Panc1 (cell line): Measurements from ENCODE around the gene KLHL11. TPM values are rescaled to one million over a fixed set of nuclear protein-coding genes. Genes with fewer than 3 reads are reported as not detected.

Source experiments
- ATAC-seq: fragments of 200-7000 bp; cut with Tn5 transposase; 2 replicates; pipeline ENCODE4 v1.9.1; 2020; ENCODE audit warnings: mild to moderate bottlenecking, moderate library complexity
- BruUV-seq: library from RNA; stranded (reverse); fragments of 400-500 nt; replicated peaks from 2 replicates; lab custom pipeline; 2021; lab: Mats Ljungman, UMichigan
- CTCF ChIA-PET: fragments of 300-600 bp; sonication (Branson Sonifier 250); formaldehyde crosslinking; loops from one replicate; lab custom pipeline; 2022; ENCODE audit warnings: antibody characterized with exemption; lab: Charles Lee
- POLR2A ChIA-PET: fragments of 300-600 bp; sonication (Branson Sonifier 250); formaldehyde crosslinking; loops from one replicate; lab custom pipeline; 2022; ENCODE audit warnings: antibody characterized with exemption; lab: Charles Lee
- DNase-seq: peaks from one replicate; pipeline ENCODE4 v3.0.0-alpha.2; 2010; ENCODE audit warnings: low read depth, low spot score
- H3K27ac ChIP-seq: 2 replicates; pipeline ENCODE4 v1.5.1; 2011; ENCODE audit warnings: mild to moderate bottlenecking, low read length, inconsistent platforms
- H3K27me3 ChIP-seq: fragments of 200-500 bp; sonication (Bioruptor generic); 2 replicates; pipeline ENCODE4 v1.6.0; 2014; ENCODE audit warnings: low read length, inconsistent platforms; ENCODE audit not compliant: control insufficient read depth, insufficient read depth
- H3K36me3 ChIP-seq: fragments of 200-500 bp; sonication (Bioruptor generic); 2 replicates; pipeline ENCODE4 v1.5.1; 2014; ENCODE audit warnings: inconsistent platforms, mild to moderate bottlenecking, low read length, moderate library complexity; ENCODE audit not compliant: control insufficient read depth, insufficient read depth
- H3K4me1 ChIP-seq: 2 replicates; pipeline ENCODE4 v1.5.1; 2011; ENCODE audit warnings: inconsistent platforms, mild to moderate bottlenecking, low read length, moderate library complexity; ENCODE audit not compliant: control insufficient read depth, insufficient read depth
- H3K4me3 ChIP-seq, 2 experiments: 2 replicates each; pipeline ENCODE4 v1.5.1; 2011 to 2012; ENCODE audit warnings: low read depth in 2 of 2, low read length in 2 of 2, mild to moderate bottlenecking in 2 of 2, inconsistent platforms in 1 of 2, moderate library complexity in 1 of 2
- H3K9me3 ChIP-seq: fragments of 200-500 bp; sonication (Bioruptor generic); 2 replicates; pipeline ENCODE4 v1.5.1; 2014; ENCODE audit warnings: low read depth, mild to moderate bottlenecking, inconsistent platforms, low read length, moderate library complexity; ENCODE audit not compliant: control insufficient read depth, insufficient read depth
- POLR2AphosphoS5 ChIP-seq: IDR thresholded peaks from 2 replicates; pipeline ENCODE4 v1.6.1; 2012; ENCODE audit warnings: mild to moderate bottlenecking, low read depth, low read length, moderate library complexity
- SIN3A ChIP-seq: IDR thresholded peaks from 2 replicates; pipeline ENCODE4 v1.6.1; 2012; ENCODE audit warnings: low read depth, mild to moderate bottlenecking, low read length, moderate library complexity, borderline replicate concordance; ENCODE audit not compliant: insufficient read depth
- TCF7L2 ChIP-seq: IDR thresholded peaks from 2 replicates; pipeline ENCODE4 v1.6.1; 2011; ENCODE audit warnings: mild to moderate bottlenecking, low read depth, low read length, inconsistent platforms
- in situ Hi-C: cut with HindIII; loops from 2 replicates; pipeline ENCODE4 v1.10.0; 2016; ENCODE audit warnings: low sequenced_read_pairs, low pct_unique_long_range_greater_than_20kb
- intact Hi-C: fragments of 100-400 bp; cut with micrococcal nuclease; formaldehyde crosslinking; loops from one replicate; pipeline ENCODE4 v1.10.0; 2022; ENCODE audit not compliant: unreplicated experiment
- total RNA-seq: library from RNA; stranded (reverse); gene quantifications from one replicate; pipeline ENCODE4 v1.2.1, GENCODE V29; 2021; ENCODE audit not compliant: unreplicated experiment
- TF ChIP-seq, protein P1 (sequence below): fragments of 450-650 bp; IDR thresholded peaks from 2 replicates; pipeline ENCODE4 v1.5.1; 2017; ENCODE audit warnings: mild to moderate bottlenecking
- TF ChIP-seq, protein P2 (sequence below), 2 experiments: IDR thresholded peaks; 2 replicates each; pipeline ENCODE4 v1.6.1; 2011 to 2012; ENCODE audit warnings: low read depth in 2 of 2, control low read depth in 1 of 2, low read length in 1 of 2, mild to moderate bottlenecking in 1 of 2, moderate library complexity in 1 of 2; ENCODE audit not compliant: insufficient read depth in 1 of 2

The KLHL11 gene
- total RNA-seq, 1 experiment from 2014 or later, result 12.5 TPM

DNA sequence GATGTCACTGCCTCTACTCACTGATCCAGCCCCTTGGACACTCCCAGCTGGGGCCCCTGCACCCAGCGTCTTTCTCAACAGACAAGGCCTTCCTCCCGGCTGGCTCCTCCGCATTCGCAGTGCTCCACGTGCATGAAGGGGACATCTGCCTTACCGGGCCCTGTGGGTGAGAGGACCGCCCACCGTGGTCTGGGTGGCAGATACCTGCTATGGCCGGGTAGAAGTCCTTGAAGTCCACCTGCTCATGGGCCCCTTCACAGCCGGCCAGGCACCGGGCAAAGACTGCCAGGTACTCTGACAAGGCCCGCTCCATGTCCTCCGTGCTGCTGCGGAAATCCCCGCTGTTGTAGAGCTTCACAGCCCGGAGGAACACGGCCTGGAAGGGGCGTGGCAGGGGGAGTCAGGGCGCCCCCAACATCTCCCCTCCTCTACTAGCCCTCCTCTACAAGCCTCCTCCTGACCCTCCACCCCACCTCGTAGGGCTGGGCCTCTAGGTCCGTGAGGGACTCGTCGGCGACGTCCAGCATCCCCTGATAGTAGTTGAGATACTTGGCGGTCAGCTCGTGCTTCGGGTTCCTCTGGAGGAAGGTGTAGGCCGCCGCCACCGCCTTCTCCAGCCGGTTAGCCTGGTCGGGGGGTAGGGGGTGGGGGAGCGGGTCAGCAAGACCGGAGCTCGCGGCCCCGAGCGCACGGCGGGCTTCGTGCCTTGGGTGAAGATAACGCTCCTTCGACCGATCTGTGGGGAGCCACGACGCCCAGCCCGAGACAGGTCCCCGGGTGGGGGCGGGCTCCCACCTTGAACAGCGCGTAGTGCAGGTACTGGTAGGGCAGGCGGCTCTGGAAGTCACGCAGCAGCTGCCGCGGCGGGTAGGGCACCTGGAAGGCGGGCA lies 54.3 kb downstream of the KLHL11 start:
- Histone ChIP-seq H3K36me3 (no peaks in the 10 kb centered on the region; the same call in 1 of the 2 replicates), H3K4me3 (peak overlapping the region; percentile 74 to 80), H3K27ac (peak overlapping the region; percentile 99), H3K4me1 (peaks cover 25% of the 10 kb centered on the region), H3K9me3 (no peaks in the 10 kb centered on the region), H3K27me3 (no peaks in the 10 kb centered on the region)
- ATAC-seq, result peak; percentile 35
- ChIA-PET POLR2A (interaction anchor here (0.5 to 0.7 kb wide), 3 partner anchors 10 to 285 kb away, joined by 4 to 6 read pairs (median 4); no protein-coding TSS in a partner anchor), CTCF (interaction anchor here (0.5 to 3.3 kb wide), 3 partner anchors 24 to 73 kb away, joined by 3 to 12 read pairs (median 3); partner anchors contain the start of gene JUP)
- BruUV-seq, result no TSS peak
- in situ Hi-C loops (no loop called here), intact Hi-C loops (no loop called here)
- DNase-seq, result no peak
- no peak for TF ChIP-seq TCF7L2
- no peak for TF ChIP-seq POLR2AphosphoS5
- TF ChIP-seq, protein P1, sequence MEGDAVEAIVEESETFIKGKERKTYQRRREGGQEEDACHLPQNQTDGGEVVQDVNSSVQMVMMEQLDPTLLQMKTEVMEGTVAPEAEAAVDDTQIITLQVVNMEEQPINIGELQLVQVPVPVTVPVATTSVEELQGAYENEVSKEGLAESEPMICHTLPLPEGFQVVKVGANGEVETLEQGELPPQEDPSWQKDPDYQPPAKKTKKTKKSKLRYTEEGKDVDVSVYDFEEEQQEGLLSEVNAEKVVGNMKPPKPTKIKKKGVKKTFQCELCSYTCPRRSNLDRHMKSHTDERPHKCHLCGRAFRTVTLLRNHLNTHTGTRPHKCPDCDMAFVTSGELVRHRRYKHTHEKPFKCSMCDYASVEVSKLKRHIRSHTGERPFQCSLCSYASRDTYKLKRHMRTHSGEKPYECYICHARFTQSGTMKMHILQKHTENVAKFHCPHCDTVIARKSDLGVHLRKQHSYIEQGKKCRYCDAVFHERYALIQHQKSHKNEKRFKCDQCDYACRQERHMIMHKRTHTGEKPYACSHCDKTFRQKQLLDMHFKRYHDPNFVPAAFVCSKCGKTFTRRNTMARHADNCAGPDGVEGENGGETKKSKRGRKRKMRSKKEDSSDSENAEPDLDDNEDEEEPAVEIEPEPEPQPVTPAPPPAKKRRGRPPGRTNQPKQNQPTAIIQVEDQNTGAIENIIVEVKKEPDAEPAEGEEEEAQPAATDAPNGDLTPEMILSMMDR, result no peak
- TF ChIP-seq, protein P2, sequence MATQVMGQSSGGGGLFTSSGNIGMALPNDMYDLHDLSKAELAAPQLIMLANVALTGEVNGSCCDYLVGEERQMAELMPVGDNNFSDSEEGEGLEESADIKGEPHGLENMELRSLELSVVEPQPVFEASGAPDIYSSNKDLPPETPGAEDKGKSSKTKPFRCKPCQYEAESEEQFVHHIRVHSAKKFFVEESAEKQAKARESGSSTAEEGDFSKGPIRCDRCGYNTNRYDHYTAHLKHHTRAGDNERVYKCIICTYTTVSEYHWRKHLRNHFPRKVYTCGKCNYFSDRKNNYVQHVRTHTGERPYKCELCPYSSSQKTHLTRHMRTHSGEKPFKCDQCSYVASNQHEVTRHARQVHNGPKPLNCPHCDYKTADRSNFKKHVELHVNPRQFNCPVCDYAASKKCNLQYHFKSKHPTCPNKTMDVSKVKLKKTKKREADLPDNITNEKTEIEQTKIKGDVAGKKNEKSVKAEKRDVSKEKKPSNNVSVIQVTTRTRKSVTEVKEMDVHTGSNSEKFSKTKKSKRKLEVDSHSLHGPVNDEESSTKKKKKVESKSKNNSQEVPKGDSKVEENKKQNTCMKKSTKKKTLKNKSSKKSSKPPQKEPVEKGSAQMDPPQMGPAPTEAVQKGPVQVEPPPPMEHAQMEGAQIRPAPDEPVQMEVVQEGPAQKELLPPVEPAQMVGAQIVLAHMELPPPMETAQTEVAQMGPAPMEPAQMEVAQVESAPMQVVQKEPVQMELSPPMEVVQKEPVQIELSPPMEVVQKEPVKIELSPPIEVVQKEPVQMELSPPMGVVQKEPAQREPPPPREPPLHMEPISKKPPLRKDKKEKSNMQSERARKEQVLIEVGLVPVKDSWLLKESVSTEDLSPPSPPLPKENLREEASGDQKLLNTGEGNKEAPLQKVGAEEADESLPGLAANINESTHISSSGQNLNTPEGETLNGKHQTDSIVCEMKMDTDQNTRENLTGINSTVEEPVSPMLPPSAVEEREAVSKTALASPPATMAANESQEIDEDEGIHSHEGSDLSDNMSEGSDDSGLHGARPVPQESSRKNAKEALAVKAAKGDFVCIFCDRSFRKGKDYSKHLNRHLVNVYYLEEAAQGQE (IDR thresholded peaks at IDR 0.05; ENCODE audit: insufficient read depth in 1 of 2, low read depth in 2 of 2, low read length in 1 of 2), result no peak
- TF ChIP-seq SIN3A, result no peak

DNA sequence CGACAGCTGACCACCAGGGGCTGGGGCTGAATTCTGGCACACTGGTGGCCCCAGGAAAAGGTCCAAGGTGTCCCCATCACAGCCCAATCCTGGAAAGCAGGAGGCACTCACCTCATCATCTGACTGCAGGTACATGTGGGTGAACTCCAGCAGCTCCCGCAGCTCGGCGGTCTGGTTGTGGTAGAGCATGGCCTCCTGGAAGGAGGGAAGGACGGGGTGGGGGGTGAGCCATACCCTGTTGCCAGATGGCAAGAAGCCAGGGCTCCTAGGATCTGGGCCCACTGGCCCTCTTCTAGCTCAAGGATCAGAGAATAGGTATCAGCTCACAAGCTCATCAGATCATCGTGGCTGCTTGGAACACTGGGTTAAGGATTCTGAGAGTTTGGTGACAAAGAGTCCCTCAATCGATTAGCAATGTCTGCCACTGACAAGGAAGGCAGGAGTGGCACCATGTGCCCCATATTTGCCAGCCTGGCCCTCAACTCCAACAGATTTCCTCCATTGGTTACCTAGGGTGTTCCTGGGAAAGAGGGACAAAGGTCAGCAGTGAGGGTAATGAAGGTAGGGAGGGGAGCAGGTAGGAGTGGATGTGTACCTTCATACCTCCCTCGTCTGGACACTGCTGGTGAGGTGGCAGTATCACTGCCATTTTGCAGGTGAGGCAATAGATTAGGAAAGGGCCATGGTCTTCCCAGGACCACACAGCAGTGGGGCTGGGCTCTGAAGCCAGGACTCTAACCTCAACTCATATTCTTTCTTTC lies 58.4 kb downstream of the KLHL11 start:
- ChIA-PET POLR2A (no interaction called here), CTCF (no interaction called here)
- Histone ChIP-seq H3K4me1 (peaks cover 23% of the 10 kb centered on the region), H3K36me3 (no peaks in the 10 kb centered on the region), H3K4me3 (no peak overlapping the region), H3K27me3 (no peaks in the 10 kb centered on the region), H3K9me3 (no peaks in the 10 kb centered on the region), H3K27ac (no peak overlapping the region)
- no peak for DNase-seq
- intact Hi-C loops (no loop called here), in situ Hi-C loops (no loop called here)
- ATAC-seq, result no peak
- BruUV-seq, result no TSS peak
- no peak for TF ChIP-seq SIN3A

Other genes starting within 250 kb of the KLHL11 start
- gene KRT17, start 240.8 kb downstream of the KLHL11 start, total RNA-seq, result 1.9 TPM
- 747 TPM for gene EIF1, start 176.5 kb downstream of the KLHL11 start, total RNA-seq
- not detected for gene GAST, start 153.1 kb downstream of the KLHL11 start, total RNA-seq
- 11.6 TPM for gene HAP1, start 130.8 kb downstream of the KLHL11 start, total RNA-seq
- gene JUP, start 78.7 kb downstream of the KLHL11 start, total RNA-seq, result 352 TPM
- 58.9 TPM for gene P3H4, start 53.5 kb downstream of the KLHL11 start, total RNA-seq
- gene FKBP10, start 52.4 kb downstream of the KLHL11 start, total RNA-seq, result 190 TPM
- gene NT5C3B, start 29.2 kb downstream of the KLHL11 start, total RNA-seq, result 118 TPM
- not detected for gene KLHL10, start 27.6 kb downstream of the KLHL11 start, total RNA-seq
- gene ACLY, start 53.5 kb upstream of the KLHL11 start, total RNA-seq, result 225 TPM
- 0.69 TPM for gene ODAD4, start 65.2 kb upstream of the KLHL11 start, total RNA-seq
- 79.9 TPM for gene CNP, start 101.4 kb upstream of the KLHL11 start, total RNA-seq
- 72.0 TPM for gene DNAJC7, start 152.0 kb upstream of the KLHL11 start, total RNA-seq
- gene NKIRAS2, start 154.7 kb upstream of the KLHL11 start, total RNA-seq, result 22.4 TPM
- 0.74 TPM for gene C17orf113, start 185.2 kb upstream of the KLHL11 start, total RNA-seq
- gene ZNF385C, start 233.1 kb upstream of the KLHL11 start, total RNA-seq, result 0.21 TPM
- 9.7 TPM for gene DHX58, start 247.3 kb upstream of the KLHL11 start, total RNA-seq